DOHH2 (cell line): ENCODE data around the gene HDAC4.

Experiments used
- CTCF ChIP-seq: fragments of 200-600 bp; sonication (generic); IDR thresholded peaks from one replicate; pipeline ENCODE4 v1.5.1; 2014; ENCODE audit warnings: antibody characterized with exemption, mild to moderate bottlenecking, low read depth, low read length; ENCODE audit not compliant: poor library complexity, severe bottlenecking
- EZH2phosphoT487 ChIP-seq: fragments of 200-600 bp; sonication (generic); IDR thresholded peaks from 2 replicates; pipeline ENCODE4 v1.6.1; 2017; ENCODE audit warnings: borderline replicate concordance, mild to moderate bottlenecking, antibody characterized with exemption, low read length, moderate library complexity, mixed read lengths

DNA sequence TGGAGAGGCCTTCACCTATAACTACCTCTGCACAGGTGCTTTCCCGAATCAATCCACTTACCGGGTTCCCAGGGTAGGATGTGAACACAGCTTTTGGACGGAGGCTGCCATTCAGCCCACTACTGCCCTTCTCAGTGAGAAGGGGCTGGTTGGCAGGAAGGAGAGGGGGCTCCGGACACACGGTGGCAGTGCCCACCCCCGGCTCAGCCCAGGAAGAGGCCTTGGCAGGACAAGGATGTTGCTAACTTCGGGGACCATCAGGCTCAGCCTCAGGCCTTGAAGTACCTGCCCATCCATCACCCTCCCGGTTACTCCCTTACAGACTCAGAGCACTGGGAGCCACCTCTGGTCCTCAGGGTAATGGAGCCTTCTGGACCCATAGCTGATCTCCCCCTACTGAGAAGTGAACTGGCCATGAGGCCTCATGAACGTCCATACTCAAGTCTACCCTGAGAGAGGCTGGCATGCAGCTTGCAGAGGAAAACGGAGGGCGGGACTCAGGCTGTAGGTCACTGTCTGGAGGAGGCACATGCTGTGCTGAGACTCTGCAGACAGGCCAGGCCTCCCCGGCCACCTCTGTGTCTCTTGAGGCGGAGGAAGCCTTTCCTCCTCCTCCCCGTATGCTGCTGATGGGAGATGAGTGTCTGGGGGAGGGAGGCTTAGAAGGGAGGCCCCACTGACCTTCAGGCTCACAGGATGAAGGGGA lies 361.9 kb downstream of the HDAC4 start:
- TF ChIP-seq CTCF (no peak), EZH2phosphoT487 (no peak)
